ENCODE results near the gene IGFBP4.

DNA sequence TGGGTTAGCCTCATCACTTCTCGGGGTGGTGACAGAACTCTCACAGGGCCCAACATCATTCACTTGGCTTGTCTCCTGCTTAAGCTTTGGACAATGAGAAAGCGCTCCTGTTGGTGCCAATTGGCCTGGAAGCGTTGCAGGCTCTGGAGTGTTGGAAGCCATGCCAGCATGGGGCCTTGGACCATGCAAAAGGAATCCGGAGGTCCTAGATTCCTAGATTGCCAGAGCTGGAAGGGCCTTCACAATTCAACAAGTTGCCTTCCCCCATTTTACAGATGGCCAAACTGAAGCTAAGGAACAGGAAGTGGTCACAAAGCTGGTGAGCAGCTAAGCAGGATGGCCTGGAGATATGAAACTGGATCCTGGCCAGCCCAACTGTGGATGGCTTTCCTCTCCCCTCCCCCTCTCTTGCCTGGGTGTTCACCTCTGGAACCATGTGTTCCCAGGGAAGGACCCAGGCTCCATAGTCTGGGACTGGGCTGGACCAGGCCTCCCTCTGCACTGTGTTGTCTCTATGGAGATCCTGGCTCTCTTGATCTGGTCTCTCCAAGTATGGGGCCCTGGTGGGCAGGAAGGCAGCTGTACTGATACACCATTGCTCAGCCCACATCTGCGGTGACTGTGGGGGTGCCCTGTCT lies 6.0 kb upstream of the IGFBP4 start:
- TF ChIP-seq, protein P1, sequence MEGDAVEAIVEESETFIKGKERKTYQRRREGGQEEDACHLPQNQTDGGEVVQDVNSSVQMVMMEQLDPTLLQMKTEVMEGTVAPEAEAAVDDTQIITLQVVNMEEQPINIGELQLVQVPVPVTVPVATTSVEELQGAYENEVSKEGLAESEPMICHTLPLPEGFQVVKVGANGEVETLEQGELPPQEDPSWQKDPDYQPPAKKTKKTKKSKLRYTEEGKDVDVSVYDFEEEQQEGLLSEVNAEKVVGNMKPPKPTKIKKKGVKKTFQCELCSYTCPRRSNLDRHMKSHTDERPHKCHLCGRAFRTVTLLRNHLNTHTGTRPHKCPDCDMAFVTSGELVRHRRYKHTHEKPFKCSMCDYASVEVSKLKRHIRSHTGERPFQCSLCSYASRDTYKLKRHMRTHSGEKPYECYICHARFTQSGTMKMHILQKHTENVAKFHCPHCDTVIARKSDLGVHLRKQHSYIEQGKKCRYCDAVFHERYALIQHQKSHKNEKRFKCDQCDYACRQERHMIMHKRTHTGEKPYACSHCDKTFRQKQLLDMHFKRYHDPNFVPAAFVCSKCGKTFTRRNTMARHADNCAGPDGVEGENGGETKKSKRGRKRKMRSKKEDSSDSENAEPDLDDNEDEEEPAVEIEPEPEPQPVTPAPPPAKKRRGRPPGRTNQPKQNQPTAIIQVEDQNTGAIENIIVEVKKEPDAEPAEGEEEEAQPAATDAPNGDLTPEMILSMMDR (IDR thresholded peaks at IDR 0.05), result no peak
- TF ChIP-seq ZFX (IDR thresholded peaks at IDR 0.05; ENCODE audit: borderline replicate concordance), result no peak
